Measurements from ENCODE around the gene MSL1.

The MSL1 gene

DNA sequence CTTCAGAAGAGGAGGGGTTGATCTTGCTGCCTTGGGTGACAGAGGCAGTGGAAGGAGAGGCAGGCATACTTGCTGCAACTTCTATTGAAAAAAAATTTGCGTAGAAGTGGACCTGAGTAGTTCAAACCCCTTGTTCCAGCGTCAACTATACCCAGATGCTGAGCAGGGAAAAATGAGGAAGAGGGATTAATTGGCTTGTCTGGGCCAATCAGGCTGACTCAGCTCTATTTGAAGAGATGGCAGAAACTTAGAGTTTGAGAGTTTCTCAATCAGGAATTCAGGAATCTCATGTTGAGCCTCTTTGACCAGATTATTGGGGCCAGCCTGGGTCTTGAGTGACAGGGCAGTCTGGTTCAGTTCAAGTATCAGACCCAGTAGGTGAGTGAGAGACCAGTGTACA, 36.2 kb downstream of the MSL1 start:
- Histone ChIP-seq H3K9me3 (ENCODE audit: control insufficient read depth, low read length) (no peaks in the 10 kb centered on the region), H3K27me3 (ENCODE audit: control insufficient read depth, insufficient read depth, low read length) (no peaks in the 10 kb centered on the region), H3K4me2 (ENCODE audit: low read length) (no peak overlapping the region), H2AFZ (no peak overlapping the region), H3K36me3 (ENCODE audit: control insufficient read depth, insufficient read depth, low read length) (no peaks in the 10 kb centered on the region), H3K9ac (no peak overlapping the region), H3K4me3 (ENCODE audit: low read depth, low read length) (no peak overlapping the region), H3K79me2 (peaks cover 26% of the 10 kb centered on the region), H3K4me1 (no peaks in the 10 kb centered on the region), H3K27ac (no peak overlapping the region)
- TF ChIP-seq, protein P1, sequence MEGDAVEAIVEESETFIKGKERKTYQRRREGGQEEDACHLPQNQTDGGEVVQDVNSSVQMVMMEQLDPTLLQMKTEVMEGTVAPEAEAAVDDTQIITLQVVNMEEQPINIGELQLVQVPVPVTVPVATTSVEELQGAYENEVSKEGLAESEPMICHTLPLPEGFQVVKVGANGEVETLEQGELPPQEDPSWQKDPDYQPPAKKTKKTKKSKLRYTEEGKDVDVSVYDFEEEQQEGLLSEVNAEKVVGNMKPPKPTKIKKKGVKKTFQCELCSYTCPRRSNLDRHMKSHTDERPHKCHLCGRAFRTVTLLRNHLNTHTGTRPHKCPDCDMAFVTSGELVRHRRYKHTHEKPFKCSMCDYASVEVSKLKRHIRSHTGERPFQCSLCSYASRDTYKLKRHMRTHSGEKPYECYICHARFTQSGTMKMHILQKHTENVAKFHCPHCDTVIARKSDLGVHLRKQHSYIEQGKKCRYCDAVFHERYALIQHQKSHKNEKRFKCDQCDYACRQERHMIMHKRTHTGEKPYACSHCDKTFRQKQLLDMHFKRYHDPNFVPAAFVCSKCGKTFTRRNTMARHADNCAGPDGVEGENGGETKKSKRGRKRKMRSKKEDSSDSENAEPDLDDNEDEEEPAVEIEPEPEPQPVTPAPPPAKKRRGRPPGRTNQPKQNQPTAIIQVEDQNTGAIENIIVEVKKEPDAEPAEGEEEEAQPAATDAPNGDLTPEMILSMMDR (IDR thresholded peaks at IDR 0.05): no peak

DNA sequence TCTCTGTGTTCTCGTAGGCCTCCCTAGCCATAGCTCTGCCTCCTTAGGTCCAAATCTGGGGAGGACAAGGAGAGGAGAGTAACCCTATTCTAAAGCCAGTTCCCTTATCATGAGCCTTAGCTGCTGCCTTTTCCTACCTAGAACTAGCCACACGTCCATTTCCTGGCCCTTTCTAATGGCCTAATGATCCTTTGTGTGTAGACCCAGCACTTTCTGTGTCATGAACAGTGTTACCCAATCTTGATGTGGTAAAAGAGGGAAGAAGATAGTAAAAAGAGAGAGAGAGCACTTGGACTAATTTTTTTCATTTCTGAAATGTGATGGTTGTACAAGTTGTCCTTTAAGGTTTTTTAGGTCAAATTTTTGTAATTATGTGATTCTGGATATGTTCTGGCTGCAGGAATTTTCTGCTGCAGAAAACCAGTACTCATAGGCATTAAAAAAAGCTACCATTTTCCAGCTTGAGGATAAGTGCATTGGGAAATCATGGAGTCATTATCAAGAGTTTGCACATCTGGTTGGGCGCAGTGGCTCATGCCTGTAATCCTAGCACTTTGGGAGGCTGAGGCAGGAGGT, 36.8 kb downstream of the MSL1 start:
- H2AFZ ChIP-seq: no peak overlapping the region
- no peak overlapping the region for H3K4me3 ChIP-seq (ENCODE audit: low read depth, low read length)
- no peaks in the 10 kb centered on the region for H3K4me1 ChIP-seq
- H3K27ac ChIP-seq: no peak overlapping the region
- no peak overlapping the region for H3K4me2 ChIP-seq (ENCODE audit: low read length)
- TF ChIP-seq, protein P1 (IDR thresholded peaks at IDR 0.05): no peak
- H3K79me2 ChIP-seq: peaks cover 30% of the 10 kb centered on the region
- no peaks in the 10 kb centered on the region for H3K36me3 ChIP-seq (ENCODE audit: control insufficient read depth, insufficient read depth, low read length)
- no peak overlapping the region for H3K9ac ChIP-seq
- no peaks in the 10 kb centered on the region for H3K9me3 ChIP-seq (ENCODE audit: control insufficient read depth, low read length)
- H3K27me3 ChIP-seq (ENCODE audit: control insufficient read depth, insufficient read depth, low read length): no peaks in the 10 kb centered on the region

DNA sequence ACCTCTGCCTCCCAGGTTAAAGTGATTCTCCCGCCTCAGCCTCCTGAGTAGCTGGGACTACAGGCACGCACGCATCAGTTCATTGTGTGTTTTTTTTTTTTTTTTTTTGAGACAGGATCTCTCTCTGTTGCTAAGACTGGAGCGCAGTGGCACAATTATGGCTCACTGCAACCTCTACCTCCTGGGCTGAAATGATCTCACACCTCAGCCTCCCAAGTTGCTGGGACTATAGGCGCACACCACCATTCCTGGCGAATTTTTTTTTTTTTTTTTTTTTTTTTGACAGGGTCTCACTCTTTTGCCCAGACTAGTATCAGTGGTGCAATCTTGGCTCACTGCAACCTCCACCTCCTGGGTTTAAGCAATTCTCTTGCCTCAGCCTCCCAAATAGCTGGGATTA, 37.7 kb downstream of the MSL1 start:
- H3K36me3 ChIP-seq (ENCODE audit: control insufficient read depth, insufficient read depth, low read length): no peaks in the 10 kb centered on the region
- no peak overlapping the region for H2AFZ ChIP-seq
- no peaks in the 10 kb centered on the region for H3K4me1 ChIP-seq
- peaks cover 28% of the 10 kb centered on the region for H3K79me2 ChIP-seq
- TF ChIP-seq, protein P1 (IDR thresholded peaks at IDR 0.05): no peak
- no peak overlapping the region for H3K4me2 ChIP-seq (ENCODE audit: low read length)
- H3K27me3 ChIP-seq (ENCODE audit: control insufficient read depth, insufficient read depth, low read length): no peaks in the 10 kb centered on the region
- no peak overlapping the region for H3K4me3 ChIP-seq (ENCODE audit: low read depth, low read length)
- no peak overlapping the region for H3K9ac ChIP-seq
- H3K27ac ChIP-seq: no peak overlapping the region
- H3K9me3 ChIP-seq (ENCODE audit: control insufficient read depth, low read length): no peaks in the 10 kb centered on the region

DNA sequence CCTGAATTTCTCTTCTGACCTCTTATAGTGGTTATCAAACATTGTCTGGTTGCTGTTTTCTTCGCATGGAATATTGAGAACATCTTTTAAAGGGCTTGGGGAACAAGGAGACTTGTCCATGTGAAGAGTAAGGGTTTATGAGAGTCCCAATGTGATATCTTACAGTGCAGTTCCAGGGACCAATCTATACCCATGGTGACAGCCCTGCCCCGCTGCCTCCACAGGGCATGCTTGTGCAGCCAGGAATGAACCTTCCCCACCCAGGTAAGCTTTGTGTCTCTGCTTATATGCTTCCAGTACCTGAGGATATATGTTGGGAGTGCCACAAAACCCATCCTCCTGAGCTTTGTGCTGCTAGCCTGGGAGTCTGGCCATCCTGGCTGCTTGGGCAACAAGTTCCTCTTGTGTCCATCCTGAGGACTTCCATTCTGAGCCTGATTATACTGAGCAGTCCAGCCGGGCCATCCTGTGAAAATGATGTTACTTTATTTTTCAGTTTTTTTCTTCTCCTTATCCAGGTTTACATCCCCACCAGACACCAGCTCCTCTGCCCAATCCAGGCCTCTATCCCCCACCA, 46.0 kb downstream of the MSL1 start:
- TF ChIP-seq, protein P1 (IDR thresholded peaks at IDR 0.05): no peak
- Histone ChIP-seq H3K4me1 (no peaks in the 10 kb centered on the region), H3K27me3 (ENCODE audit: control insufficient read depth, insufficient read depth, low read length) (no peaks in the 10 kb centered on the region), H3K9me3 (ENCODE audit: control insufficient read depth, low read length) (no peaks in the 10 kb centered on the region), H3K4me2 (ENCODE audit: low read length) (no peak overlapping the region), H3K4me3 (ENCODE audit: low read depth, low read length) (no peak overlapping the region), H3K9ac (no peak overlapping the region), H3K79me2 (peaks cover 5% of the 10 kb centered on the region), H2AFZ (no peak overlapping the region), H3K27ac (peak overlapping the region; percentile 17), H3K36me3 (ENCODE audit: control insufficient read depth, insufficient read depth, low read length) (no peaks in the 10 kb centered on the region)

DNA sequence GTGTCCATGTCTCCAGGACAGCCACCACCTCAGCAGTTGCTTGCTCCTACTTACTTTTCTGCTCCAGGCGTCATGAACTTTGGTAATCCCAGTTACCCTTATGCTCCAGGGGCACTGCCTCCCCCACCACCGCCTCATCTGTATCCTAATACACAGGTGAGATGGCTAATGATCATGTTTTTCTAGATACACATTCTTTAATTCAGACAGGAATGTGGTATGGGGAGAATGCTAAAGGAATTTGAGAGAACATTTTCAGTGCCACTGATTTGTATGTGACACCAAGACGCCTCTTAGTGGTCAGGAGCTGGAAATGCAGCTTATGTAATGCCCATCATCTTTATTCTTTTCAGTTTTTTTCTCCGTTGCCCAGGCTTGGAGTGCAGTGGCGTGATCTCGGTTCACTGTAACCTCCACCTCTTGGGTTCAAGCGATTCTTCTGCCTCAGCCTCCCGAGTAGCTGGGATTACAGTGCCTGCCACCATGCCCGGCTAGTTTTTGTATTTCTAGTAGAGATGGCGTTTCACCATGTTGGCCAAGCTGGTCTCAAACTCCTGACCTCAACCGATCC, 46.6 kb downstream of the MSL1 start:
- Histone ChIP-seq H3K36me3 (ENCODE audit: control insufficient read depth, insufficient read depth, low read length) (no peaks in the 10 kb centered on the region), H3K4me2 (ENCODE audit: low read length) (no peak overlapping the region), H3K27ac (peak overlapping the region; percentile 17), H3K27me3 (ENCODE audit: control insufficient read depth, insufficient read depth, low read length) (no peaks in the 10 kb centered on the region), H3K4me1 (no peaks in the 10 kb centered on the region), H2AFZ (no peak overlapping the region), H3K9me3 (ENCODE audit: control insufficient read depth, low read length) (no peaks in the 10 kb centered on the region), H3K79me2 (peaks cover 2% of the 10 kb centered on the region), H3K4me3 (ENCODE audit: low read depth, low read length) (no peak overlapping the region), H3K9ac (no peak overlapping the region)
- TF ChIP-seq, protein P1 (IDR thresholded peaks at IDR 0.05): peak; percentile 86

All from parathyroid adenoma (tissue), 2 donors.